Stimulated activated CD8-positive, alpha-beta memory T cell treated with anti-CD3 and anti-CD28 coated beads, Interleukin-15, amount 100 ng/mL, for 24 hours (primary cell): ENCODE results near the gene UBE3A.

Experiments
- DNase-seq: peaks from one replicate; pipeline ENCODE4 v3.0.0-alpha.2; 2020; ENCODE audit warnings: low read depth

UBE3A gene

GRCh38 chr15:25402342-25402741 is 36.5 kb downstream of the UBE3A start:
- no peak for DNase-seq

- no peak for DNase-seq
These were observed 37.3 kb downstream of the UBE3A start for GRCh38 chr15:25401501-25401900.

- no peak for DNase-seq
These were observed 41.7 kb downstream of the UBE3A start for GRCh38 chr15:25397100-25397499.

- DNase-seq, result no peak
These were observed 43.9 kb downstream of the UBE3A start for GRCh38 chr15:25394898-25395297.

GRCh38 chr15:25392806-25393205 is 46.0 kb downstream of the UBE3A start:
- DNase-seq, result no peak

- DNase-seq, result no peak
These were observed 46.7 kb downstream of the UBE3A start for GRCh38 chr15:25391971-25392721.

- no peak for DNase-seq
These were observed 52.8 kb downstream of the UBE3A start for GRCh38 chr15:25385986-25386385.

GRCh38 chr15:25381579-25381978 is 57.2 kb downstream of the UBE3A start:
- DNase-seq, result no peak

- no peak for DNase-seq
These were observed 60.3 kb downstream of the UBE3A start for GRCh38 chr15:25378501-25378901.

GRCh38 chr15:25375557-25375956 is 63.3 kb downstream of the UBE3A start:
- no peak for DNase-seq

- DNase-seq, result no peak
These were observed 64.7 kb downstream of the UBE3A start for GRCh38 chr15:25374143-25374542.

GRCh38 chr15:25372298-25372697 is 66.5 kb downstream of the UBE3A start:
- DNase-seq, result no peak

GRCh38 chr15:25368850-25369249 is 70.0 kb downstream of the UBE3A start:
- DNase-seq, result no peak

GRCh38 chr15:25366058-25366457 is 72.8 kb downstream of the UBE3A start:
- no peak for DNase-seq

- no peak for DNase-seq
These were observed 76.3 kb downstream of the UBE3A start for GRCh38 chr15:25362545-25362944.

GRCh38 chr15:25347707-25348106 is 91.1 kb downstream of the UBE3A start:
- no peak for DNase-seq

GRCh38 chr15:25346371-25346770 is 92.5 kb downstream of the UBE3A start:
- no peak for DNase-seq

GRCh38 chr15:25345943-25346342 is 92.9 kb downstream of the UBE3A start:
- DNase-seq, result no peak

GRCh38 chr15:25342629-25343028 is 96.2 kb downstream of the UBE3A start:
- no peak for DNase-seq

- DNase-seq, result no peak
These were observed 99.4 kb downstream of the UBE3A start for GRCh38 chr15:25339431-25339830.

GRCh38 chr15:25335279-25335678 is 103.5 kb downstream of the UBE3A start:
- DNase-seq, result no peak

GRCh38 chr15:25333049-25333448 is 105.8 kb downstream of the UBE3A start:
- no peak for DNase-seq

GRCh38 chr15:25332306-25332705 is 106.5 kb downstream of the UBE3A start:
- no peak for DNase-seq

GRCh38 chr15:25331860-25332259 is 107.0 kb downstream of the UBE3A start:
- DNase-seq, result no peak
